22Rv1 (cell line): ENCODE results near the gene MTMR2.

Experiments
- CTCF ChIP-seq: fragments of 450-650 bp; IDR thresholded peaks from 2 replicates; pipeline ENCODE4 v1.5.1; 2017; ENCODE audit warnings: mild to moderate bottlenecking
- ZFX ChIP-seq: fragments of 450-650 bp; IDR thresholded peaks from 2 replicates; pipeline ENCODE4 v1.6.1; 2017; ENCODE audit warnings: antibody characterized with exemption, borderline replicate concordance

DNA sequence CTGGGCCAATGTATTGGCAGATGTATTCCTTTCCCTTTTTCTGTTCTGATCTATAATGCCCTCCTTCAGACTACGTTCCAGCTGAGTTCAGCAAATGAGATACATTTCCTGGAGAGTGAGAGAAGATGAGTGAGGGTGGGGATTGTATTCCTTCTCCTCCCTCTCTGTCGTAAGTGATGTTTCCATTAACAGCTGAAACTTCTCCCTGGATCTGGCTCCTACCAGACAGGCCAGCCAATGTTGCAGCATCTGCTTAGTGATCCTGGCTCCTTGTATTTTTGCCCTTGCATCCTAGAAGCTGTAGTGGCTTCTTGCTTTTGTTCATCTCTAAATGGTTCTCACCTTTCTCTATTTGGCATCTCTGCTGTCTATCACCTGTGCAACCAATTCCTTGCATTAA lies 48.2 kb upstream of the MTMR2 start:
- no peak for TF ChIP-seq CTCF
- no peak for TF ChIP-seq ZFX
